Forelimb muscle (tissue), 1 donor: ENCODE data around the gene SLC17A7. TPM values are rescaled to one million over a fixed set of nuclear protein-coding genes. Genes with fewer than 3 reads are reported as not detected.

Source experiments
- polyA plus RNA-seq: library from polyadenylated mRNA; unstranded; fragments of 120-200 nt; gene quantifications from one replicate; pipeline ENCODE4 v1.2.1, GENCODE V29; 2013; ENCODE audit not compliant: insufficient read length

Gene SLC17A7
- polyA plus RNA-seq, 1 donor: 1.2 TPM

Other genes starting within 250 kb of the SLC17A7 start
- 1.0 TPM for gene SLC6A16, start 116.3 kb downstream of the SLC17A7 start, polyA plus RNA-seq
- gene CD37, start 106.1 kb downstream of the SLC17A7 start, polyA plus RNA-seq: 19.9 TPM
- 54.4 TPM for gene TEAD2, start 79.1 kb downstream of the SLC17A7 start, polyA plus RNA-seq
- 2.4 TPM for gene DKKL1, start 77.7 kb downstream of the SLC17A7 start, polyA plus RNA-seq
- gene KASH5, start 53.3 kb downstream of the SLC17A7 start, polyA plus RNA-seq: not detected
- gene PTH2, start 18.1 kb downstream of the SLC17A7 start, polyA plus RNA-seq: not detected
- 0.09 TPM for gene GFY, start 16.1 kb downstream of the SLC17A7 start, polyA plus RNA-seq
- 43.1 TPM for gene PIH1D1, start 10.3 kb upstream of the SLC17A7 start, polyA plus RNA-seq
- 10.1 TPM for gene ALDH16A1, start 11.7 kb upstream of the SLC17A7 start, polyA plus RNA-seq
- 3.2 TPM for gene FLT3LG, start 32.7 kb upstream of the SLC17A7 start, polyA plus RNA-seq
- 5,065 TPM for gene RPL13A, start 46.1 kb upstream of the SLC17A7 start, polyA plus RNA-seq
- gene RPS11, start 54.9 kb upstream of the SLC17A7 start, polyA plus RNA-seq: 3,524 TPM
- gene FCGRT, start 71.1 kb upstream of the SLC17A7 start, polyA plus RNA-seq: 162 TPM
- gene RCN3, start 86.5 kb upstream of the SLC17A7 start, polyA plus RNA-seq: 59.8 TPM
- gene NOSIP, start 139.0 kb upstream of the SLC17A7 start, polyA plus RNA-seq: 56.5 TPM
- 0.42 TPM for gene PRRG2, start 139.8 kb upstream of the SLC17A7 start, polyA plus RNA-seq
- gene PRR12, start 149.7 kb upstream of the SLC17A7 start, polyA plus RNA-seq: 17.4 TPM
- 28.3 TPM for gene RRAS, start 198.6 kb upstream of the SLC17A7 start, polyA plus RNA-seq
- 29.9 TPM for gene SCAF1, start 200.7 kb upstream of the SLC17A7 start, polyA plus RNA-seq
- gene IRF3, start 224.3 kb upstream of the SLC17A7 start, polyA plus RNA-seq: 33.2 TPM
- 28.4 TPM for gene BCL2L12, start 224.4 kb upstream of the SLC17A7 start, polyA plus RNA-seq
- 209 TPM for gene PRMT1, start 235.7 kb upstream of the SLC17A7 start, polyA plus RNA-seq
- 0.99 TPM for gene ADM5, start 248.1 kb upstream of the SLC17A7 start, polyA plus RNA-seq
- 8.2 TPM for gene CPT1C, start 249.6 kb upstream of the SLC17A7 start, polyA plus RNA-seq